ENCODE results near the gene AHRR. TPM values are rescaled to one million over a fixed set of nuclear protein-coding genes. Genes with fewer than 3 reads are reported as not detected.

AHRR gene
- total and polyA plus RNA-seq, 8 donors: 0.63 to 47.8 (median 1.1) TPM; not detected in 1

GRCh38 chr5:429453-430188, 108.1 kb downstream of the AHRR start:
- DNase-seq: peak; percentile 23 to 60
- no peak for TF ChIP-seq EP300 (IDR thresholded peaks at IDR 0.05)
- no peak for TF ChIP-seq POLR2AphosphoS5 (IDR thresholded peaks at IDR 0.05)
- TF ChIP-seq POLR2A (IDR thresholded peaks at IDR 0.05): no peak
- no peak for TF ChIP-seq CTCF (IDR thresholded peaks at IDR 0.05)
- Histone ChIP-seq H3K4me3 (no peak overlapping the region), H3K4me1 (no peaks in the 10 kb centered on the region), H3K36me3 (no peaks in the 10 kb centered on the region), H3K9me3 (no peaks in the 10 kb centered on the region), H3K27me3 (peaks cover 0 to 29% (median 0%) of the 10 kb centered on the region in 3 donors), H3K27ac (no peak overlapping the region)
- 56 to 81% (median 72%) methylated on average over 16 to 35 of the region's 35 CpGs for WGBS, 5 donors
- intact Hi-C loops (cut with DNase I; ENCODE audit: low total_unique reads): no loop called here

DNA sequence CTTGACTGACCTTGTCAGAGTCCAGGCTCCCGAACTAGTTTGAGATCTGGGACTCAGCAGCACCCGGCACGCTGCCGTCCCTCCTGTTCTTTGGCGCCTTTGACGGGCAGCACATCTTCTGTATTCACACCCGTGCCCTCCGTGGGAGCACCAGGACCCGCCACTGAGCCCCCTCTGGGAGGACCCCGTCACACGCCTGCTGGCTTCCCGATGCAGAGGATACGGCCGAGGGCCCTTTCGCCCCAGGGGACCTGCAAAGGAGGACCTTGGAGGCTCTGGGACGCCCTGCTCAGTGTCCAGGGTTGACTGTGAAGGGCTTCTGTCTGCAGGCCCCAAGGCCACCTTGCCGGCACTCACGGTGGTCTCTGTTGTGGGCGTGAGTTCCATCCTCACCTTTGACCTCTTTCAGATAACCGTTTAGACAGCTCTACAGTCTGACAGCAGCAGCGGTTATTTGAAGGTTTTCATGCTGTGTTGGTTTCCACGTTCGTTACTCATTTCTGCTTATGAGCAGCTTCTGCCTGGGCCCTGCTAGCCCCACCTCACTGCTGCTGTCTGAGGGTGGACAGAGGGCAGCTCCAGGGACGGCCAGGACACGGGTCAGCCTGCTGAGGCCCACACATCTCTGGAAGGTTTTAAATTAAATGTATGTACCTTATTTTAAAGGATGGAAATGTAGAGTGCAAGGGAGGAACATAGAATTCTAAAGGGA, 108.9 kb downstream of the AHRR start:
- no peak overlapping the region for H3K4me3 ChIP-seq
- H3K27me3 ChIP-seq: peaks cover 0 to 31% (median 0%) of the 10 kb centered on the region in 3 donors
- WGBS, 5 donors: 82 to 85% (median 83%) methylated on average over 23 to 25 of the region's 25 CpGs
- peak in 1 of 2 donors; percentile 17 for DNase-seq
- no peaks in the 10 kb centered on the region for H3K4me1 ChIP-seq
- intact Hi-C loops (cut with DNase I; ENCODE audit: low total_unique reads): no loop called here
- TF ChIP-seq EP300 (IDR thresholded peaks at IDR 0.05) (no peak), POLR2A (IDR thresholded peaks at IDR 0.05) (no peak), CTCF (IDR thresholded peaks at IDR 0.05) (no peak), POLR2AphosphoS5 (IDR thresholded peaks at IDR 0.05) (no peak)
- no peaks in the 10 kb centered on the region for H3K36me3 ChIP-seq
- no peaks in the 10 kb centered on the region for H3K9me3 ChIP-seq
- H3K27ac ChIP-seq: no peak overlapping the region

DNA sequence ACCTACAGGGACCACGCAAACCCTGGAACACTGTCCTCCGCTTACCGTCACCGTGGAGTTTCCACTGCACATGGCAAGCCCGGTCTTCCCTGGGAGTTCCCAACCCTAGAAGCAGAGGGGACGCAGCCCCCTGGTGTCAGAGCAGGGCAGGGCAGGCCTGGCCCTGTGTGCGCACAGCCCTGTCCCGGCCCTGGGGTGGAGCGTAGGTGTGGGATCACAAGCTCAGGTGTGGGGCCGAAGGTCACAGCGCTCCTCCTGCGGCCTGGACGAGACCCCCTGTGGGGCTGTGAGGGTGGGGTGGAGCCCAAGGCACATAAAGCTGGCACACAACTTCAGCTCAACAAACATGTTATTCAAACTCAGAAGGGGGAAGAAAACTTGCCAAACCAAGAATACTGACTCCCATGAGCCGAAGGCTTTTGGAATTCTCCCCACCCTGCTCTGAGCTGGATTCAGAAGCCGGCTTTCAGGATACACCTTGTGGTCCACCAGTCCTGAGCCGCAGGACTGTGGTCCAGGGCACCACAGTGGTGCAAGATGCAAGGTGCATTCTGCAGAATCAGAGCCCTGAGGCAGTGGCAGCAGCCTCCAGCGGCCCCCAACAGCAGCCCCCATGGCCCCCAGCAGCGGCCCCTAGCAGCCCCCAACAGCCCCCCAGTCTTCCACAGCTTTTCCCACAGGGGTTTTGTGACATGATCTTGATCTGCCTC, 109.6 kb downstream of the AHRR start:
- intact Hi-C loops (cut with DNase I; ENCODE audit: low total_unique reads): no loop called here
- DNase-seq: peak; percentile 44 to 81
- TF ChIP-seq EP300 (IDR thresholded peaks at IDR 0.05) (no peak), POLR2AphosphoS5 (IDR thresholded peaks at IDR 0.05) (no peak), POLR2A (IDR thresholded peaks at IDR 0.05) (no peak), CTCF (IDR thresholded peaks at IDR 0.05) (peak in 5 of 7 experiments; percentile 21 to 59 (median 47))
- Histone ChIP-seq H3K27ac (no peak overlapping the region), H3K4me1 (no peaks in the 10 kb centered on the region), H3K36me3 (no peaks in the 10 kb centered on the region), H3K4me3 (no peak overlapping the region), H3K9me3 (no peaks in the 10 kb centered on the region), H3K27me3 (peaks cover 0 to 39% (median 0%) of the 10 kb centered on the region in 3 donors)
- WGBS, 5 donors: 33 to 46% (median 40%) methylated on average over 16 to 18 of the region's 18 CpGs

DNA sequence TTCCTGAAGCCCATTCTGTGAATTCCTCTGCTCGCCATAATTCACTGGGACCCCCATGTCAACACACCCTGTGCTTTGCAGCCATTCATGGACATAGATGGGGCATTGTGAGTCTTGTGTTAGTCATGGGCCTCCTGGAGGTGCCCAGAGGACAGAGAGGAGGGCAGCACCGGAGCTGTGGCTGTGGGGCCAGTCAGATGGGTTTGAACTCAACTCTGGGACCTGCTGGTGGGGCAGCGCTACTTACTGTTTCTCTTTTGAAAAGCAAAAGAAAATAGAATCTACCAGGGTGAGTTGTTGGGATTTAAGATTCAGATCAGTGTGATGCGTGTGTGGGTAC, 110.2 kb downstream of the AHRR start:
- Histone ChIP-seq H3K4me3 (no peak overlapping the region), H3K4me1 (no peaks in the 10 kb centered on the region), H3K27me3 (peaks cover 0 to 44% (median 0%) of the 10 kb centered on the region in 3 donors), H3K36me3 (no peaks in the 10 kb centered on the region), H3K27ac (no peak overlapping the region), H3K9me3 (no peaks in the 10 kb centered on the region)
- intact Hi-C loops (cut with DNase I; ENCODE audit: low total_unique reads): no loop called here
- WGBS, 5 donors: 73 to 98% (median 88%) methylated on average over 4 of the region's 4 CpGs
- TF ChIP-seq POLR2AphosphoS5 (IDR thresholded peaks at IDR 0.05) (no peak), CTCF (IDR thresholded peaks at IDR 0.05) (no peak), POLR2A (IDR thresholded peaks at IDR 0.05) (no peak), EP300 (IDR thresholded peaks at IDR 0.05) (no peak)
- no peak for DNase-seq

All from stomach (tissue), 9 donors.